Measurements from ENCODE around the gene RDH13.

- no peak for TF ChIP-seq EP300 (IDR thresholded peaks at IDR 0.05; ENCODE audit: borderline replicate concordance in 1 of 2, low read depth in 1 of 2, low read length in 1 of 2)
- TF ChIP-seq RFX5 (IDR thresholded peaks at IDR 0.05; ENCODE audit: low read length): no peak
- no peak for TF ChIP-seq REST (IDR thresholded peaks at IDR 0.05; ENCODE audit: low read depth, low read length)
- TF ChIP-seq, protein P1, sequence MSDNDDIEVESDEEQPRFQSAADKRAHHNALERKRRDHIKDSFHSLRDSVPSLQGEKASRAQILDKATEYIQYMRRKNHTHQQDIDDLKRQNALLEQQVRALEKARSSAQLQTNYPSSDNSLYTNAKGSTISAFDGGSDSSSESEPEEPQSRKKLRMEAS (IDR thresholded peaks at IDR 0.05; ENCODE audit: low read depth): no peak
- TF ChIP-seq, protein P2, sequence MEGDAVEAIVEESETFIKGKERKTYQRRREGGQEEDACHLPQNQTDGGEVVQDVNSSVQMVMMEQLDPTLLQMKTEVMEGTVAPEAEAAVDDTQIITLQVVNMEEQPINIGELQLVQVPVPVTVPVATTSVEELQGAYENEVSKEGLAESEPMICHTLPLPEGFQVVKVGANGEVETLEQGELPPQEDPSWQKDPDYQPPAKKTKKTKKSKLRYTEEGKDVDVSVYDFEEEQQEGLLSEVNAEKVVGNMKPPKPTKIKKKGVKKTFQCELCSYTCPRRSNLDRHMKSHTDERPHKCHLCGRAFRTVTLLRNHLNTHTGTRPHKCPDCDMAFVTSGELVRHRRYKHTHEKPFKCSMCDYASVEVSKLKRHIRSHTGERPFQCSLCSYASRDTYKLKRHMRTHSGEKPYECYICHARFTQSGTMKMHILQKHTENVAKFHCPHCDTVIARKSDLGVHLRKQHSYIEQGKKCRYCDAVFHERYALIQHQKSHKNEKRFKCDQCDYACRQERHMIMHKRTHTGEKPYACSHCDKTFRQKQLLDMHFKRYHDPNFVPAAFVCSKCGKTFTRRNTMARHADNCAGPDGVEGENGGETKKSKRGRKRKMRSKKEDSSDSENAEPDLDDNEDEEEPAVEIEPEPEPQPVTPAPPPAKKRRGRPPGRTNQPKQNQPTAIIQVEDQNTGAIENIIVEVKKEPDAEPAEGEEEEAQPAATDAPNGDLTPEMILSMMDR (IDR thresholded peaks at IDR 0.05): no peak
- TF ChIP-seq EZH2phosphoT487 (IDR thresholded peaks at IDR 0.05; ENCODE audit: borderline replicate concordance, low read depth): no peak
- TF ChIP-seq GABPA (IDR thresholded peaks at IDR 0.05; ENCODE audit: low read depth): no peak
- TF ChIP-seq CHD2 (IDR thresholded peaks at IDR 0.05; ENCODE audit: low read length, partially characterized antibody): no peak
- no peak for TF ChIP-seq ZBTB33 (IDR thresholded peaks at IDR 0.05; ENCODE audit: borderline replicate concordance, low read depth)
- no peak for TF ChIP-seq NRF1 (IDR thresholded peaks at IDR 0.05; ENCODE audit: low read depth, low read length)
- TF ChIP-seq TEAD4 (IDR thresholded peaks at IDR 0.05; ENCODE audit: borderline replicate concordance, insufficient read depth): no peak
- no peak for TF ChIP-seq ELF1 (IDR thresholded peaks at IDR 0.05)
- TF ChIP-seq RAD21 (IDR thresholded peaks at IDR 0.05; ENCODE audit: low read length): no peak
Measured at GRCh38 chr19:55036058-55036457, 26.9 kb downstream of the RDH13 start.
